Activated T-helper 1 cell treated with Interleukin-2 at 50 U/mL for 16 hours (primary cell): Measurements from ENCODE around the gene TTN.
A peak's percentile ranks its signal among the peaks of the same experiment; 100 is the strongest.

Experiments used
- DNase-seq: peaks from one replicate; pipeline ENCODE4 v3.0.0-alpha.2; 2020; ENCODE audit warnings: low read depth

TTN gene

GRCh38 chr2:178484245-178485041, 322.8 kb downstream of the TTN start:
- DNase-seq, result no peak

- no peak for DNase-seq
These were observed 324.8 kb downstream of the TTN start for GRCh38 chr2:178482437-178482836.

GRCh38 chr2:178480227-178481181, 326.7 kb downstream of the TTN start, which contains the start of gene PLEKHA3:
Gene PLEKHA3 (plus strand): TSS chr2:178480457. CDS start chr2:178480870, 413 bp downstream.
- DNase-seq, result peak; percentile 64

GRCh38 chr2:178479758-178480226, 327.4 kb downstream of the TTN start:
- DNase-seq, result no peak

GRCh38 chr2:178479275-178479616, 328.0 kb downstream of the TTN start:
- DNase-seq, result no peak

GRCh38 chr2:178478439-178479274, 328.6 kb downstream of the TTN start, which contains the start of gene FKBP7:
Gene FKBP7 (minus strand): TSS chr2:178478600. CDS start chr2:178478499, 101 bp downstream.
- DNase-seq, result peak; percentile 78

GRCh38 chr2:178478130-178478438, 329.1 kb downstream of the TTN start:
- DNase-seq, result no peak

- no peak for DNase-seq
These were observed 329.6 kb downstream of the TTN start for GRCh38 chr2:178477443-178478129.

GRCh38 chr2:178476477-178476876, 330.7 kb downstream of the TTN start:
- no peak for DNase-seq
